ENCODE measurements around the gene RNU1-3.
"Not testable (repeated sequence)": the region's sequence is repeated elsewhere in the genome, so short reads cannot be mapped to it uniquely, and the experiment has no call there.

Gene RNU1-3

DNA sequence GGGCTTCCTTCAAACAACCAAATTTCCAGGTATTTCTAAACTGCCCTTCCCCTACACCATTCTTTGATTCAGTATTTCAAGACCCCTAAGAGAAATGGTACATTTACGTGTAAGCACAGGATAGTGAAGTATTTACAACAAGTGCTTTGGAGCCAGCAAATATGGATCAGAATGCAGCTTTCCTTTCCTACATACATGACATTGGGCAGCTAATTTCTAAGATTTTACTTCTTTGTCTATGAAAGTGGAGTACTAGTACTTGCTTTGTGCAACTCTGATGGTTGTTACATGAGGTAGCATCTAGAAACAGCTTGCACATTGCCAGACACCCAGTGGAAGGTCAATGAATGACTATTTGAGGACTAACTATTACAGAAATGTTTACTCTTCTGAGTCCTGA lies 15.2 kb downstream of the RNU1-3 start:
- H3K4me1 ChIP-seq (ENCODE audit: control insufficient read depth in 2 of 2, insufficient read depth in 2 of 2, low read length in 2 of 2); H3K27ac ChIP-seq (ENCODE audit: low read depth in 2 of 2, low read length in 2 of 2); H3K4me3 ChIP-seq (ENCODE audit: low read length in 2 of 2); H3K27me3 ChIP-seq (ENCODE audit: control insufficient read depth in 2 of 2, insufficient read depth in 2 of 2, low read length in 2 of 2); H3K9ac ChIP-seq (ENCODE audit: low read depth in 1 of 2, low read length in 2 of 2); H3K36me3 ChIP-seq (ENCODE audit: control insufficient read depth in 2 of 2, insufficient read depth in 2 of 2, low read length in 2 of 2); H3K9me3 ChIP-seq (ENCODE audit: control insufficient read depth in 2 of 2, low read length in 2 of 2): not testable (repeated sequence)

DNA sequence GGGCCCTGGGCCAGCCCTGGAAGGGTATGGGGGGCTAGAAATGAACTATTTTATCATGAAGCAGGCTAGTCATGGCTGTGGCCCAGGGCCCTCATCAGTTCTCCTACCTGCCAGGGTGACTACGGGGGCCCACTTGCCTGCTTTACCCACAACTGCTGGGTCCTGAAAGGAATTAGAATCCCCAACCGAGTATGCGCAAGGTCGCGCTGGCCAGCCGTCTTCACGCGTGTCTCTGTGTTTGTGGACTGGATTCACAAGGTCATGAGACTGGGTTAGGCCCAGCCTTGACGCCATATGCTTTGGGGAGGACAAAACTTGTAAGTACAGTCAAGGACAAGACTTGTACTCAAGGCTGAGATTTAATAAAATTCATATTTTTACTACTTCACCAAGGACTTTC lies 16.8 kb downstream of the RNU1-3 start:
- not testable (repeated sequence) for H3K9me3 ChIP-seq (ENCODE audit: control insufficient read depth in 2 of 2, low read length in 2 of 2); H3K27me3 ChIP-seq (ENCODE audit: control insufficient read depth in 2 of 2, insufficient read depth in 2 of 2, low read length in 2 of 2); H3K36me3 ChIP-seq (ENCODE audit: control insufficient read depth in 2 of 2, insufficient read depth in 2 of 2, low read length in 2 of 2); H3K9ac ChIP-seq (ENCODE audit: low read depth in 1 of 2, low read length in 2 of 2); H3K27ac ChIP-seq (ENCODE audit: low read depth in 2 of 2, low read length in 2 of 2); H3K4me3 ChIP-seq (ENCODE audit: low read length in 2 of 2); H3K4me1 ChIP-seq (ENCODE audit: control insufficient read depth in 2 of 2, insufficient read depth in 2 of 2, low read length in 2 of 2)

DNA sequence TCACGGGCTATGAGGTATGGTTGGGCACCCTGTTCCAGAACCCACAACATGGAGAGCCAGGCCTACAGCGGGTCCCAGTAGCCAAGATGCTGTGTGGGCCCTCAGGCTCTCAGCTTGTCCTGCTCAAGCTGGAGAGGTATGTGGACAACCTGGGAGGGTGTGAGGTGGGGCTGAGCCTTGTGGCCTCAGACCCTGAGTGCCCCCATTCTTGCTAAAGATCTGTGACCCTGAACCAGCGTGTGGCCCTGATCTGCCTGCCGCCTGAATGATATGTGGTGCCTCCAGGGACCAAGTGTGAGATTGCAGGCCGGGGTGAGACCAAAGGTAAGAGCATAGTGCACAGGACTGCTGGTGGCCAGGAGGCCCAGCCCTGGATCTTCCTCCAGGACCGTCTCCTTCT lies 17.4 kb downstream of the RNU1-3 start:
- not testable (repeated sequence) for H3K27me3 ChIP-seq (ENCODE audit: control insufficient read depth in 2 of 2, insufficient read depth in 2 of 2, low read length in 2 of 2); H3K36me3 ChIP-seq (ENCODE audit: control insufficient read depth in 2 of 2, insufficient read depth in 2 of 2, low read length in 2 of 2); H3K9ac ChIP-seq (ENCODE audit: low read depth in 1 of 2, low read length in 2 of 2); H3K4me1 ChIP-seq (ENCODE audit: control insufficient read depth in 2 of 2, insufficient read depth in 2 of 2, low read length in 2 of 2); H3K4me3 ChIP-seq (ENCODE audit: low read length in 2 of 2); H3K9me3 ChIP-seq (ENCODE audit: control insufficient read depth in 2 of 2, low read length in 2 of 2); H3K27ac ChIP-seq (ENCODE audit: low read depth in 2 of 2, low read length in 2 of 2)

DNA sequence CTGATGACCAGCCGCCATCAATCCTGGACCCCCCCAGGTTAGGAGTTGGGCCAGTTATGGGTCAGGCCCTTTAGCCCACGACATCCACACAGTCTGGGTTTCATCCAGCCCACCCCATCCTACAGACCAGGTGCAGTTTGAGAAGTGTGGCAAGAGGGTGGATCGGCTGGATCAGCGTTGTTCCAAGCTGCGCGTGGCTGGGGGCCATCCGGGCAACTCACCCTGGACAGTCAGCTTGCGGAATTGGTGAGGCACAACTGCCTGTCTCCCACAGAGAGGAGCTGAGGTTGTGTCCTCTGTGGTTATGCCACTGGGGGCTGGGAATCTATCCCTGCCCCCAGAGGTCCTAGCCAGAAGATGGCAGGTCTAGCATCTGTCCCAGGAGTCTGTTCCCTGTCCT lies 18.0 kb downstream of the RNU1-3 start:
- H3K27me3 ChIP-seq (ENCODE audit: control insufficient read depth in 2 of 2, insufficient read depth in 2 of 2, low read length in 2 of 2); H3K27ac ChIP-seq (ENCODE audit: low read depth in 2 of 2, low read length in 2 of 2); H3K4me3 ChIP-seq (ENCODE audit: low read length in 2 of 2); H3K36me3 ChIP-seq (ENCODE audit: control insufficient read depth in 2 of 2, insufficient read depth in 2 of 2, low read length in 2 of 2); H3K9me3 ChIP-seq (ENCODE audit: control insufficient read depth in 2 of 2, low read length in 2 of 2); H3K9ac ChIP-seq (ENCODE audit: low read depth in 1 of 2, low read length in 2 of 2): not testable (repeated sequence)
- peaks cover 11% of the 10 kb centered on the region in 2 donors for H3K4me1 ChIP-seq (ENCODE audit: control insufficient read depth in 2 of 2, insufficient read depth in 2 of 2, low read length in 2 of 2)

DNA sequence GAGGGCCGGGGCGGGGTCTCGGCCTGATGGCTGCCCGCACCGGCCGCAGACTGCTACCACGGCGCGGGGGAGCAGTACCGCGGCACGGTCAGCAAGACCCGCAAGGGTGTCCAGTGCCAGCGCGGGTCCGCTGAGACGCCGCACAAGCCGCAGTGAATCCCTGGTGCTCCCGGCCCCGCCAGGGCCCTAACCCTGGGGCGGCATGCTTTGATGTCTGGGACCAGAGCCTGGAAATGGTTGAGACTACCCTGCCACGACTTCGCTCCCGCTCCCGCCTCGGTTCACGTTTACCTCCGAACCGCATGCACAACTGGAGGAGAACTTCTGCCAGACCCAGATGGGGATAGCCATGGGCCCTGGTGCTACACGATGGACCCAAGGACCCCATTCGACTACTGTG lies 18.5 kb downstream of the RNU1-3 start:
- not testable (repeated sequence) for H3K27me3 ChIP-seq (ENCODE audit: control insufficient read depth in 2 of 2, insufficient read depth in 2 of 2, low read length in 2 of 2); H3K9me3 ChIP-seq (ENCODE audit: control insufficient read depth in 2 of 2, low read length in 2 of 2); H3K27ac ChIP-seq (ENCODE audit: low read depth in 2 of 2, low read length in 2 of 2); H3K36me3 ChIP-seq (ENCODE audit: control insufficient read depth in 2 of 2, insufficient read depth in 2 of 2, low read length in 2 of 2); H3K4me3 ChIP-seq (ENCODE audit: low read length in 2 of 2); H3K9ac ChIP-seq (ENCODE audit: low read depth in 1 of 2, low read length in 2 of 2)
- H3K4me1 ChIP-seq (ENCODE audit: control insufficient read depth in 2 of 2, insufficient read depth in 2 of 2, low read length in 2 of 2) = peaks cover 16% of the 10 kb centered on the region in 2 donors

DNA sequence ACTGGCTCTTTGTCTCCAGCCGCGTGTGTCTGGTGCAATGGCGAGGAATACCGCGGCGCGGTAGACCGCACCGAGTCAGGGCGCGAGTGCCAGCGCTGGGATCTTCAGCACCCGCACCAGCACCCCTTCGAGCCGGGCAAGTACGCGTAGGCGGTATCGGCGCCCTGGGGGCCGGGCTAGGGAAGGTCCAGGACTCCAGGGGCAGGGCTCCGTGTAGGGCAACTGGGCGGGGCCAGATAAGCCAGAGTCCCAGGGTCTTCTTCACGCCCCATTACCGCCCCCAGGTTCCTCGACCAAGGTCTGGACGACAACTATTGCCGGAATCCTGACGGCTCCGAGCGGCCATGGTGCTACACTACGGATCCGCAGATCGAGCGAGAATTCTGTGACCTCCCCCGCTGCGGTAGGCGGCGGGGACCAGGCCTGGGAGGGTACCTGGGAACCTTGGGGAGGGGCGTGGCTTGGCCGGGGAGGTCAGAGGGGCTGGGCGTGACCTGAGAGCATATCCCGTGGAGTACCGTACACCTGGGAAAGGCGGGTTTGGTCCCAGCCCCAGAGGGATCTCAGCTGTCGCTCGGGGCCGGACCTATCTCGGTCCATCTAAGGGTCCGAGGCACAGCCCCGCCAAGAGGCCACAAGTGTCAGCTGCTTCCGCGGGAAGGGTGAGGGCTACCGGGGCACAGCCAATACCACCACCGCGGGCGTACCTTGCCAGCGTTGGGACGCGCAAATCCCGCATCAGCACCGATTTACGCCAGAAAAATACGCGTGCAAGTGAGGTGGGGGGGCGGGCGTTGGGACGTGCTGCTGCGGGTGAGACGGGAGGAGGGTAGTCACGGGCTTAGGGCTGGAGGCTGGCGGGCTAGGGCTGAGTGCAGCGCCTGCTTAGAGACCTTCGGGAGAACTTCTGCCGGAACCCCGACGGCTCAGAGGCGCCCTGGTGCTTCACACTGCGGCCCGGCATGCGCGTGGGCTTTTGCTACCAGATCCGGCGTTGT lies 19.3 kb downstream of the RNU1-3 start:
- H3K9me3 ChIP-seq (ENCODE audit: control insufficient read depth in 2 of 2, low read length in 2 of 2); H3K4me3 ChIP-seq (ENCODE audit: low read length in 2 of 2); H3K36me3 ChIP-seq (ENCODE audit: control insufficient read depth in 2 of 2, insufficient read depth in 2 of 2, low read length in 2 of 2); H3K9ac ChIP-seq (ENCODE audit: low read depth in 1 of 2, low read length in 2 of 2); H3K27ac ChIP-seq (ENCODE audit: low read depth in 2 of 2, low read length in 2 of 2); H3K27me3 ChIP-seq (ENCODE audit: control insufficient read depth in 2 of 2, insufficient read depth in 2 of 2, low read length in 2 of 2): not testable (repeated sequence)
- H3K4me1 ChIP-seq (ENCODE audit: control insufficient read depth in 2 of 2, insufficient read depth in 2 of 2, low read length in 2 of 2) = peaks cover 24% of the 10 kb centered on the region in 2 donors

DNA sequence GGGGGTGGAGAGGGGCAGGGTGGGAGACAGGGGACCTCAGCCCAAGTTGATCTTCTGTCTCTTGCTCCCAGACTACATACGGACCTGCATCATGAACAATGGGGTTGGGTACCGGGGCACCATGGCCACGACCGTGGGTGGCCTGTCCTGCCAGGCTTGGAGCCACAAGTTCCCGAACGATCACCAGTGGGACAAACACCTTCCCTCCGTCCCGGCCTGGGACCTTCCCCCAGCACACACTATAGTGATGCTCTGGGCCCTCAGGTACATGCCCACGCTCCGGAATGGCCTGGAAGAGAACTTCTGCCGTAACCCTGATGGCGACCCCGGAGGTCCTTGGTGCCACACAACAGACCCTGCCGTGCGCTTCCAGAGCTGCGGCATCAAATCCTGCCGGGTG lies 20.0 kb downstream of the RNU1-3 start:
- not testable (repeated sequence) for H3K4me3 ChIP-seq (ENCODE audit: low read length in 2 of 2); H3K36me3 ChIP-seq (ENCODE audit: control insufficient read depth in 2 of 2, insufficient read depth in 2 of 2, low read length in 2 of 2); H3K27ac ChIP-seq (ENCODE audit: low read depth in 2 of 2, low read length in 2 of 2); H3K9ac ChIP-seq (ENCODE audit: low read depth in 1 of 2, low read length in 2 of 2); H3K27me3 ChIP-seq (ENCODE audit: control insufficient read depth in 2 of 2, insufficient read depth in 2 of 2, low read length in 2 of 2); H3K9me3 ChIP-seq (ENCODE audit: control insufficient read depth in 2 of 2, low read length in 2 of 2)
- peaks cover 25 to 31% of the 10 kb centered on the region in 2 donors for H3K4me1 ChIP-seq (ENCODE audit: control insufficient read depth in 2 of 2, insufficient read depth in 2 of 2, low read length in 2 of 2)

DNA sequence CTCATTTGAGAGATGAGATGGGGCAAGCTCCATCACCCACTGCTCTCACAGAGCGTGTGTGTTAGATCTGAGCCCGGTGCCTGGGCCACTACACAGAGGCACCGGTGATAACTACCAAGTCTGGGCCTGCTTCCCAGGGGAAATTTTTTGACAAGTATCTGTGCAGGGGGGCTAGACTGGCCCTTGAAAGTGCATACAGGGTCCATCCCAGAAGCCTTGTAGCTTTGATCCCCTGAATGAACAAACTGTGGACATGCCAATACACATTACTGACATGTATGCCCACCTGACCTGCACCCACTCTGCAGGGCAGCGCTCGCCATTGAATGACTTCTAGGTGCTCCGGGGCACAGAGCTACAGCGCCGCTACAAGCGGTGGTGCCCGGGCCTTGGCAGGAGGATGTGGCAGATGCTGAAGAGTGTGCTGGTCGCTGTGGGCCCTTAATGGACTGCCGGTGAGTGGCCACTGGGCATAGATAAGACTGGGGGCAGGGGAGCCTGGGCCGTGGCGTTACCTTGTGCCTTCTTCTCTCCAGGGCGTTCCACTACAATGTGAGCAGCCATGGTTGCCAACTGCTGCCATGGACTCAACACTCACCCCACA lies 20.6 kb downstream of the RNU1-3 start:
- not testable (repeated sequence) for H3K9me3 ChIP-seq (ENCODE audit: control insufficient read depth in 2 of 2, low read length in 2 of 2); H3K27ac ChIP-seq (ENCODE audit: low read depth in 2 of 2, low read length in 2 of 2)
- peaks cover 25 to 31% of the 10 kb centered on the region in 2 donors for H3K4me1 ChIP-seq (ENCODE audit: control insufficient read depth in 2 of 2, insufficient read depth in 2 of 2, low read length in 2 of 2)

DNA sequence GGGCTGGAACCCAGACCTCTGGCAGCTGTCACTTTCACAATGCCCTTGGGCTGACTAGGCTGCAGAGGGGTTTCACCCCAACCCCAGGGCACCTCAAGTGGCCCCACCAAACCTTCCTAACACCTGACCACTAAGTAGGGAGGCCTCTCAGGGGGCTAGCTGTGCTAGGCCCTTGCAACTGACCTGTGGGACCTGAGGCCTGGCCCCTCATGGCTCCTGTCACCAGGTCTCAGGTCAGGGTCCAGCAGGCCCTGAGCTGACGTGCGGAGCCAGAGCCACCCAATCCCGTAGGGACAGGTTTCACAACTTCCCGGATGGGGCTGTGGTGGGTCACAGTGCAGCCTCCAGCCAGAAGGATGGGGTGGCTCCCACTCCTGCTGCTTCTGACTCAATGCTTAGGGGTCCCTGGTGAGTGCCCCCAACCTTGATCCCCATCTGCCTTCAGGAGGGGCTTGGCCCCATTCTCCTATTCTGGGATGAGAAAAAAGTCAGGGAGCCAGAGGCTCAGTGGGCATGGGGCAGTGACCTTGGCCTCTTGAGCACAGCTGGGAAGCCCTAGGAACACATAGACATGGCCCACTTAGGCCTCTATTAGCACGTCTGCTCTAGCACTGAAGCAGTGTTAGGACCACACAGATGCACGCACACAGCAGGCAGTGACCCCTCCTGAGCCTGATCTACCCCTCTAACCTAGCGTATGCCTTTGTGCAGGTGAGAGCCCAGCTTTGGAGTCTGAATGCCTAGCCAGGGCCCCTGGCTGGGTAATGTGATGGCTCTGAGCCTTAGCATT lies 21.3 kb downstream of the RNU1-3 start:
- not testable (repeated sequence) for H3K36me3 ChIP-seq (ENCODE audit: control insufficient read depth in 2 of 2, insufficient read depth in 2 of 2, low read length in 2 of 2); H3K27me3 ChIP-seq (ENCODE audit: control insufficient read depth in 2 of 2, insufficient read depth in 2 of 2, low read length in 2 of 2); H3K27ac ChIP-seq (ENCODE audit: low read depth in 2 of 2, low read length in 2 of 2); H3K9me3 ChIP-seq (ENCODE audit: control insufficient read depth in 2 of 2, low read length in 2 of 2)
- H3K9ac ChIP-seq (ENCODE audit: low read depth in 1 of 2, low read length in 2 of 2) = peak overlapping the region; percentile 76 to 85
- peak overlapping the region; percentile 86 to 90 for H3K4me3 ChIP-seq (ENCODE audit: low read length in 2 of 2)
- peaks cover 25 to 31% of the 10 kb centered on the region in 2 donors for H3K4me1 ChIP-seq (ENCODE audit: control insufficient read depth in 2 of 2, insufficient read depth in 2 of 2, low read length in 2 of 2)

More for the DNA sequence above, 20.6 kb downstream of the RNU1-3 start:
- not testable (repeated sequence) for H3K4me3 ChIP-seq (ENCODE audit: low read length in 2 of 2); H3K9ac ChIP-seq (ENCODE audit: low read depth in 1 of 2, low read length in 2 of 2); H3K36me3 ChIP-seq (ENCODE audit: control insufficient read depth in 2 of 2, insufficient read depth in 2 of 2, low read length in 2 of 2); H3K27me3 ChIP-seq (ENCODE audit: control insufficient read depth in 2 of 2, insufficient read depth in 2 of 2, low read length in 2 of 2)

Data from mucosa of rectum (tissue), 2 donors.